SK-N-MC (cell line): Measurements from ENCODE around the gene WDR6.

Experiments used
- EZH2 ChIP-seq: fragments of 200-600 bp; sonication (generic); IDR thresholded peaks from one replicate; pipeline ENCODE4 v1.6.1; 2017; ENCODE audit warnings: antibody characterized with exemption
- FOXP2 ChIP-seq: optimal IDR thresholded peaks from 2 replicates; pipeline ENCODE3; 2011; ENCODE audit warnings: mild to moderate bottlenecking, moderate library complexity; ENCODE audit not compliant: insufficient read depth; ENCODE audit errors: extremely low read length, control extremely low read depth
- POLR2AphosphoS5 ChIP-seq: IDR thresholded peaks from 2 replicates; pipeline ENCODE4 v1.6.1; 2012; ENCODE audit warnings: mild to moderate bottlenecking, low read depth, low read length, borderline replicate concordance

GRCh38 chr3:49020330-49021212 is 13.4 kb downstream of the WDR6 start:
- TF ChIP-seq POLR2AphosphoS5, result no peak
- TF ChIP-seq EZH2, result no peak
- no peak for TF ChIP-seq FOXP2
